ENCODE results near the gene ANKRD27.

Gene ANKRD27

GRCh38 chr19:32650671-32651070, 24.3 kb downstream of the ANKRD27 start:
- no peak for DNase-seq

DNA sequence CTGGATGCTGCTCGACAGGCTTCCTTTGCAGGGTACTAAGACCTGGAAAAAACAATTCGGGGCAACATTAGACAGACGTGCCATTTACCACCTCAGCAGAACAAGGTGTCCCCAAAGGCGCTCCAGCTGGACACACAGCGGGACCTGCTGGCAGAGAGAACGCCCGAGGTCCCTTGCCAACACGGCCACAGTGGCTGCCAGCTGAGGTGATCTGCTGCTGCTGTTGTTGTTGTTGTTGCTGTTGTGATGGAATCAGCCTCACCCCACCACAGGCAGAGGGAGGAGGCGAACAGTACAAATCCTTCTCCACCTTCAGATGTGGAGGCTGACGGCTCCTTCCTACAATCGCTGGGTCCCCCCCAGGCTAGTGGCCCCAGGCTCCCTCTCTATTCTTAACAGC, 25.2 kb downstream of the ANKRD27 start:
- DNase-seq = no peak

GRCh38 chr19:32647361-32647760, 27.6 kb downstream of the ANKRD27 start:
- no peak for DNase-seq

DNA sequence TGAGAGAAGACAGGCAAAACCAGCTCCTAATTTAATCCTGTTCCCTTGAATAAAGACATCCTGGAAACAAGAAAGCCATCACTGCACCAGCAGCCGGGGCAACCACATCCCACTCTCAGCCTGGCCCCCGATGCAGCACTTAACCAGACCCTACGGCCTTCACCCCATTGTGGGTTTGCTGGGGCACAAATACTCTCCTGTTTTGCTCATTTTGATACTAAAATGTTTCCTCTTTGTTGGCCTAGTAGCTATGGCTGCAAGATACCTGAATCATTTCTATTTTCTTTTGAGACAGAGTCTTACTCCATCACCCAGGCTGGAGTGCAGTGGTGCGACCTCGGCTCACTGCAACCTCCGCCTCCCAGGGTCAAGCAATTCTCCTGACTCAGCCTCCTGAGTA, 28.4 kb downstream of the ANKRD27 start:
- DNase-seq = no peak

DNA sequence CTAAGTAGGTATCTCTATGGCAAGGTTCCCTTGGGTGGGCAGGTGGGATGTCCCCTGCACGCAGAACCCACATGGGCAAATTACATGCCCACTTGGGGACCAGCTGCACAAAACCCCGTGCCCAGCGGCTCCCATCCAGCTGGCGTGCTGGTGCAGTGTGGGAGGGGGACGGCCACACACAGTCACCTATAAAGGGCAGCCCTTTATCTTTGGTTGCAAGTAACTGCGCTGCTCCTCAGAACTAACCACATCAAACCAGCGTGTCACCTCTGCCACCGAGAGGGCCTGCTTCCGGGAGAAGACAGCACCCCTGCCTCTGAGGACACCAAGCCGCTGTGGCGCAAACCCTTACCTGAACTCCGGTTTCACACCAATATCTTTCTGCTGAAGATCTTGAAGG, 32.2 kb downstream of the ANKRD27 start:
- no peak for DNase-seq

GRCh38 chr19:32638625-32639024, 36.4 kb downstream of the ANKRD27 start:
- no peak for DNase-seq

DNA sequence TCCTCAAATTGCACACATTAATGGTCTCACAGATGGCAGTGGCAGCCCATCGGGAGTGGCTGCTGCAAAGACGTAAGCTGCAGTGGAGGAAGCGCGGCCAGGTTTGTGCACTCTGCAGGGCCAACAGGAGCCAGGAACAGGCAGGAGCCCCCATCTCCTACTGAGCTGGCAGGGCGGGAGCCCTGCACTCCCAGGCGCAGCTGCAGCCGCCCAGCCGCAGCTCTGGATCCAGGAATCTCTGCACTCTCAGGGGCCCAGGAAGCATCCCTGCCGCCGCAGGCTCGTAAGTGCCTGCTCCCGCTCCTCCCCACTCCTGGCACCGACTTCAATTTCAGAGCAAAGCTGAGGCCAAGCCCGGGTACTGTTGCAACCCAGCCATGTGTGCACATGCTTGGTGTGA, 37.5 kb downstream of the ANKRD27 start:
- no peak for DNase-seq

DNA sequence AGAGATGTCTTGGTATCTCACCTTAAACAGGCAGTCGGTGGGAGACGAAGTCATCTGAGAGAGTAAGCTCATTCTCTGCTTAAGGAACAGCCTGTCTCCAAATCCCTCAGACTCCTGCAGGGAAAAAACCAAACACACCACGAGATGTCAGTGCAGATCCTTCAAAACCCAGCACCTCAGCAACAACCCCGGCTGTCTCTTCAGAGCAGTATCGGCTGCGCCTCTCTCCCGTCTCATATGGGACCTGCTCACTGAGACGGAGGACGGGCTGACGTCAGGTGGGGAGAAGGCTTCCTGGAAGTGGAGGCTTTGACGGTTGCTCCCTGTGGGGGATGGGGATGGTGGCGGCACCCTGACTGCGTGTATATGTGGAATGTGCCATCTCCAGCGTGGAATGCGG, 43.6 kb downstream of the ANKRD27 start:
- DNase-seq = no peak

DNA sequence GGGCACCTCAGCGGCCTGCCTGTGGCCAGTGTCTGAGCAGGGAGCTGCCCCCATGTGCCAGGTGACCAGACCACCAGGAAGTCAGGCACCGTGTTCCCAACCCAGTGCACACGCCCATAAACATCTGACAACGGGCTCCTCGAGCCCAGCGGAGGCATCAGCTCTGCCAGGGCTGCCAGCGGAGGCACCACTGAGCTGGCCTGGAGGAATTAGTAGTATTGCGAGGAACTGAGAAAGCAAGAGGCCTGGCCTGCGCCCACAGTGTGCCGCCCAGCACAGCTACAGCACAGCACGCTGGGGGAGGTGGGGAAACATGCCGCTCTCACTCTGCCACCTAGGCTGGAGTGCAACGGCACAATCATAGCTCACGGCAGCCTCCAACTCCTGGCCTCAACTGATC, 44.6 kb downstream of the ANKRD27 start:
- no peak for DNase-seq

DNA sequence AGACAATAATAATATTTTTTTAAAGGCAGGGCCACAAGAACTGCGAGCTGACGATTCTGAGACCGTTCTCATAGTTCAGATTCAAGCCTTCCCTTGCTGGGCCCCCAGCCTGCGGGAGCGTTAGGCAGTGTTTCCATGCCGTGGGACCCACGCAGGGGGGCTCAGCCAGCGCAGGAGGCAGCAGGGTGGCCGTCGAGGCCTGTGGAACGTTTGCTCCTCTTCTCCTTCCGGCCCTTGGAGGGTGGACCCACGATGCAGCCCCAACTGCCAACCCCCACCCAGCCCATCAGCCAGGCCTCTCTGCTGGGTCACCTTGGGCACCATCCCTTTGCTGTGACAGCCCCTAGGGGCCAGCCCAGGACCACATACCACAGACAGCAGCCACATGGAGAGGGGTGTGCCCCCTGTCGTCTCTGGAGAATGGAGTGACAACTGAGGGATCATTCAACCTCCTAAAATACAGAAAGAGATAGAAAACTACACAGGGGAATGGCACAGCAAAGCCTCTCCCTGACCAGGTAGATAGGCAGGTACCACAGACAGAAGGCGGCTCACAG, 47.2 kb downstream of the ANKRD27 start:
- DNase-seq = no peak

GRCh38 chr19:32626969-32627368, 48.0 kb downstream of the ANKRD27 start:
- no peak for DNase-seq

- no peak for DNase-seq
Observed at GRCh38 chr19:32624410-32624809, 50.6 kb downstream of the ANKRD27 start.

- DNase-seq = no peak
Observed at GRCh38 chr19:32622002-32622401, 53.0 kb downstream of the ANKRD27 start.

GRCh38 chr19:32619051-32619685, 55.8 kb downstream of the ANKRD27 start:
- DNase-seq = no peak

- DNase-seq = no peak
Observed at GRCh38 chr19:32615569-32615968, 59.4 kb downstream of the ANKRD27 start.

GRCh38 chr19:32614916-32615315, 60.1 kb downstream of the ANKRD27 start:
- DNase-seq = no peak

DNA sequence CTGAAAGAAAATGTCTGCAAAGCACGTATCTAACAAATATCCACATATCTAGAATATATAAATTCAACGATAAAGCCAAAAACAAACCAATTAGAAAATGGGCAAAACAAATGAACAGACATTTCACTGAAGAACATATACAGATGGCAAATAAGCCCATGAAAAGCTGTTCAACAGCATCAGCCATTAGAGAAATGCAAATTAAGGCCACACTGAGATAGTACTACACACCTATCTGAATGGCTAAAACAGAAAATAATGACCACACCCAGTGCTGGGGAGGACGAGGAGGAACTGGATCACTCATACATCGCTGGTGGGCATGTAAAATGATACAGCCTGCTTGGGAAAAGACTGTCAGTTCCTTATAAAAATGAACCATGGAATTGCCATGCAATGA, 62.0 kb downstream of the ANKRD27 start:
- no peak for DNase-seq

- no peak for DNase-seq
Observed at GRCh38 chr19:32611161-32611560, 63.8 kb downstream of the ANKRD27 start.

DNA sequence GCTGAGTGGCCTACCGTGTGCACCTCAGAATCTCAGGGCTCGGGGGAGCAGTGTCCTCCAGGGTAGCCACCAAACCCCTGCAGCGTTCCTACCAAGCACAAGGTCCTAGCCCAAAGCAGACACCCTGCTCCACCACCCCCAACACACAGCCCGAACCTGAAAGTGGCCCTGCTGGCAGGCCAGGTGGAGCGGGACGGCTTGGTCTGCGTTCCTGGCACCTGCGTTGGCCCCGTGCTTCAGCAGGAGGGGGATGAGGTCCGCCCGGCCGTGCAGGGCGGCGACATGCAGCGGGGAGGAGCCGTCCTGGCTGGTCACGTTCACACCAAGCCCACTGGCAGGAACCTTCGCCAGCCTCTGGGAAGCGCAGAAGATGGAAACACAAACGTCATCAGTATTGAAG, 67.5 kb downstream of the ANKRD27 start:
- DNase-seq = no peak

DNA sequence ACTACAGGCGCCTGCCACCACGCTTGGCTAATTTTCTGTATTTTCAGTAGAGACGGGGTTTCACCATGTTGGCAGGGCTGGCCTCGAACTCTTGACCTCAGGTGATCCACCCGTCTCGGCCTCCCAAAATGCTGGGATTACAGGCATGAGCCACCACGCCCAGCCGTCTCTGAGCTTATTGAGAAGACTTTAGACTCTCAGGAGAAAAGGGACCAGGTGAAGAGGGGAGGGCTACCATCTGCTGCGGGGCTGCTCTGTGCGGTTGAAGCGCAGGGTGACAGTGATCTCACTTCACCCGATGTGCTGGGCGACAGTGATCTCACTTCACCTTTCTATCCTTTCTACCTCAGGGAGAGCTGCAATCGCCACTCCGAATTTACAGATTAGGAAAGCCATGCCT, 68.7 kb downstream of the ANKRD27 start:
- DNase-seq = no peak

DNA sequence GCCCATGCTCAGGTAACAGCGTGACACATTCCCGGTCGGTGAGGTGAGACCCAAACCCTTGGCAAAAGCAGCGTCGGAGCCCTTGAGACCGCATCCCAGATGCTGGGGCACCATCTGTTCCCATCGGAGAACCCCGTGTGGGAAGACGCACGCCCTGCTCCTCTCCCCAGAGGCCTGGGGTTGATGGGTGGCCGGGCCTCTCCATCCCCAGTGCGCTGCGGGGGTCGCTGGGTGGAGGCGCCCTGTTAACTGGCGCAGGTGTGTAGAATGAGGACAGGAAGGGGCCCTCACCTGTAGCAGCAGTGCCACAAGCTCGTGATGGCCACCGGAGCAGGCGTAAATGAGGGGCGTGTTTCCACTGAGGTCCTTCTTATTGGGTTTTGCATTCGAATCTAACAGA, 69.4 kb downstream of the ANKRD27 start:
- DNase-seq = no peak

- DNase-seq = no peak
Observed at GRCh38 chr19:32603961-32604360, 71.0 kb downstream of the ANKRD27 start.

DNA sequence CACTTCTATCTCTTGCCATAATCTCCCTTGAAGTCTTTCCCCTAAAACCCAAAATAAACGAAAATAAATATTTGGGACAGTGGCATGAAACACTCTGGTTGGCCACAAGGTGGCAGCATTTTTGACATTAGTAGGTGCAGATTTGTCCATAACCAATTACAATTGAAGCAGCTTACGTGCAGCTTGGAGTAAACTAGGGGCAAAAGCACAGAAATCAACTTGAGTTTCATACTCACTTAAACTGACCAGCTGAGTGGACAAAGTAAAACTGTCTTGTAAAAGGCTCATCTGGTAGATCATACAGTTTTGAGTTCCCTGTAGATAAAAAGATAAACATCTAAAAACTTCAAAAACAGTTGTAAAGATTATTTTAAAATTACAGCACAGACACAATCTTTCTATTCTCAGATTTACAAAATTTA, 75.2 kb downstream of the ANKRD27 start:
- DNase-seq = peak; percentile 13

GRCh38 chr19:32599258-32599657, 75.7 kb downstream of the ANKRD27 start:
- DNase-seq = no peak

DNA sequence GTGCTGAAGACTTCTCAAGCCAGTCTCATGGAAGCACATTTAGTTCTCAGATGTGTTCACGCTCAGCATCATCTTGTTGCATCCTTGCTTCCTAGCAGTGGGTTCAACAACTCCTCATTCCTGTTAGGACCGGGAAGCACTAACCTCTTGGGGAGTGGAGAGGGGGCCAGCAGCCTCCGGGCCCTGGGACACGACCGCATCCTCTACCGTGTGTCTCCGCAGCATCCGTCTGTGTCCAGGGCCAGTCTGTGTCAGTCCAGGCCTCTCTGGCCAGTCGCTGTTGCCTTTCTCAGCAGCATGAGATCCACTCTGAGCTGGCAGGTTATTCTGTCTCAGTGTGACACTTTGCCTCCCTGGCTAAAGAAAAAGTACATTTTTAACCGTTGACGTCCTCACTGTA, 77.0 kb downstream of the ANKRD27 start:
- DNase-seq = no peak

Data from NCI-H1417 treated with DMSO at 0.1 percent for 48 hours (cell line).